ENCODE results near the gene GRK1.
A peak's percentile ranks its signal among the peaks of the same experiment; 100 is the strongest.
"Not testable (repeated sequence)": the region's sequence is repeated elsewhere in the genome, so short reads cannot be mapped to it uniquely, and the experiment has no call there.

Gene GRK1

DNA sequence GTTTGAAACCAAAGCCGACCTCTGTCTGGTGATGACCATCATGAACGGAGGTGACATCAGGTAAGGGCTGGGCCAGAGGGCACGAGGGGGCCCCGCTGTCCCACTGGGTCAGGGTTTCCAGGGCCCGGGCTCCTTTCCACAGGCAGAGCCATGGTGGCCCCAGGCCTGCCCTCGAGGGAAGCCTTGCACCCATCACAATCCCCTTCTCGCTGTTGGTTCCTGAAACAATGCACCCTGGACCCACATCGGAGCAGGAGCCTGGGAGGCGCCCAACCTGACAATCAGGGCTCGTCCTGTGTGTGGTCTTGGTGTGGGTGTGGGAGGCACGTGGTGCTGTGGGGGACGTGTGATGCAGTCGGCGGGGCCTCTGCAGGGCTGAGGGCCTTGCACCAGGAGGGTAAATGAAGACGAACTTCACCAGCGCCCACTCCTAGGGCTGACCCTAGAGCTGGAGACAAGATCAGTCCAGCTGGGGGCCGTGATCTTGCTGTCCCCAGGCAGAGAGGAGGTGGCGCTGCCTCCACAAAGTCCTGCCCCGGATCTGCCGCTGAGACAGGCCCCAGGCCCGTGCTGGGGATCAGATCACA, 2.8 kb downstream of the GRK1 start:
- H3K27ac ChIP-seq (ENCODE audit: low read depth, low read length): no peak overlapping the region
- no peaks in the 10 kb centered on the region for H3K4me1 ChIP-seq (ENCODE audit: control insufficient read depth, insufficient read depth, low read length)
- no peaks in the 10 kb centered on the region for H3K9me3 ChIP-seq (ENCODE audit: control insufficient read depth, insufficient read depth, low read depth, low read length)
- no peaks in the 10 kb centered on the region for H3K27me3 ChIP-seq (ENCODE audit: control insufficient read depth, insufficient read depth, low read length)
- no peak overlapping the region for H3K9ac ChIP-seq (ENCODE audit: low read length)
- no peak overlapping the region for H3K4me3 ChIP-seq (ENCODE audit: low read depth, low read length)
- no peaks in the 10 kb centered on the region for H3K36me3 ChIP-seq (ENCODE audit: control insufficient read depth, insufficient read depth, low read length)

DNA sequence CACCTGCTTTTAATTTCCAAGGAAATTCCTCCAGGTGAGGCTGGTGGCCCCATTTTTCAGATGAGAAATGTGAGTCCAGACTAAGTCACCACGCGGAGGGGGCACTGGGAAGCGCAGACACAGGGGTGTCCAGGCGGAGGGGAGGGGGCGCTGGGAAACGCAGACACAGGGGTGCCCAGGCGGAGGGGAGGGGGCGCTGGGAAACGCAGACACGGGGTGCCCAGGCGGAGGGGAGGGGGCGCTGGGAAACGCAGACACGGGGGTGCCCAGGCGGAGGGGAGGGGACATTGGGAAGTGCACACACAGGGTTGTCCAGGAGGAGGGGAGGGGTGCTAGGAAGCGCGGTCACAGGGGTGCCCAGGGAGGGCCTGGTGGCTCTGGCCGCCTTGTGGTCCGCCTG, 3.5 kb downstream of the GRK1 start:
- H3K9ac ChIP-seq (ENCODE audit: low read length): no peak overlapping the region
- no peaks in the 10 kb centered on the region for H3K27me3 ChIP-seq (ENCODE audit: control insufficient read depth, insufficient read depth, low read length)
- no peaks in the 10 kb centered on the region for H3K4me1 ChIP-seq (ENCODE audit: control insufficient read depth, insufficient read depth, low read length)
- no peaks in the 10 kb centered on the region for H3K36me3 ChIP-seq (ENCODE audit: control insufficient read depth, insufficient read depth, low read length)
- no peak overlapping the region for H3K27ac ChIP-seq (ENCODE audit: low read depth, low read length)
- no peaks in the 10 kb centered on the region for H3K9me3 ChIP-seq (ENCODE audit: control insufficient read depth, insufficient read depth, low read depth, low read length)
- no peak overlapping the region for H3K4me3 ChIP-seq (ENCODE audit: low read depth, low read length)

GRCh38 chr13:113671066-113672001, 4.3 kb downstream of the GRK1 start:
- H3K9ac ChIP-seq (ENCODE audit: low read length): no peak overlapping the region
- no peaks in the 10 kb centered on the region for H3K36me3 ChIP-seq (ENCODE audit: control insufficient read depth, insufficient read depth, low read length)
- no peak overlapping the region for H3K4me3 ChIP-seq (ENCODE audit: low read depth, low read length)
- no peaks in the 10 kb centered on the region for H3K27me3 ChIP-seq (ENCODE audit: control insufficient read depth, insufficient read depth, low read length)
- no peaks in the 10 kb centered on the region for H3K9me3 ChIP-seq (ENCODE audit: control insufficient read depth, insufficient read depth, low read depth, low read length)
- H3K4me1 ChIP-seq (ENCODE audit: control insufficient read depth, insufficient read depth, low read length): no peaks in the 10 kb centered on the region
- no peak overlapping the region for H3K27ac ChIP-seq (ENCODE audit: low read depth, low read length)

DNA sequence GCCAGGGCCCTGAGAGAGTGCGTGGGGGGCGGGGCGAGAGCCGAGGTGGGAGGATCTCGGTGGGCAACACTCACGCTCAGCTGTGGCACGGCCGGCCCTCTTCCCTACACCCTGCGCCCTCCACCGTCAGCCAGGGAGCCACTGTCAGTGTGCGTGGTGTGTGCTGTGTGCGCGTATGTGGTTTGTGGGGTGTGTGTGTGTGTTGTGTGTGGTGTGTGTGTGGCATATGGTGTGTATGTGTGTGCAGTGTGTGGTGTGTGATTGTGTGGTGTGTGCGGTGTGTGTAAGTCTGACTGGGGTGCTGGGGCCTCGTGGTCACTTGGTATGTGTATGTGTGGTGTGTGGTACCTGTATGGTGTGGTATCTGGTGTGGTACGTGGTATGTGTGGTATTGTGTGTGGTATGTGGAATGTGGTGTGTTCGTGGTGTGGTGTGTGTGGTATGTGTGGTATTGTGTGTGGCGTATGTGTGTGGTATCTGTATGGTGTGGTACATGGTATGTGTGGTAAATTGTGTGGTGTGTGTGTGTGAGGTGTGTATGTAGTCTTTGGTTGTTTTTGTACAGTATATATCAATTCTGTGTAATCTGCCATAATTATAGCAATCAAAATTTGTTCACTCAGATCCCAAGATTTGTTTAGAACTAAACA, 5.1 kb downstream of the GRK1 start:
- H3K4me1 ChIP-seq (ENCODE audit: control insufficient read depth, insufficient read depth, low read length): no peaks in the 10 kb centered on the region
- H3K27me3 ChIP-seq (ENCODE audit: control insufficient read depth, insufficient read depth, low read length): no peaks in the 10 kb centered on the region
- no peaks in the 10 kb centered on the region for H3K36me3 ChIP-seq (ENCODE audit: control insufficient read depth, insufficient read depth, low read length)
- H3K27ac ChIP-seq (ENCODE audit: low read depth, low read length): no peak overlapping the region
- no peak overlapping the region for H3K4me3 ChIP-seq (ENCODE audit: low read depth, low read length)
- no peaks in the 10 kb centered on the region for H3K9me3 ChIP-seq (ENCODE audit: control insufficient read depth, insufficient read depth, low read depth, low read length)
- no peak overlapping the region for H3K9ac ChIP-seq (ENCODE audit: low read length)

DNA sequence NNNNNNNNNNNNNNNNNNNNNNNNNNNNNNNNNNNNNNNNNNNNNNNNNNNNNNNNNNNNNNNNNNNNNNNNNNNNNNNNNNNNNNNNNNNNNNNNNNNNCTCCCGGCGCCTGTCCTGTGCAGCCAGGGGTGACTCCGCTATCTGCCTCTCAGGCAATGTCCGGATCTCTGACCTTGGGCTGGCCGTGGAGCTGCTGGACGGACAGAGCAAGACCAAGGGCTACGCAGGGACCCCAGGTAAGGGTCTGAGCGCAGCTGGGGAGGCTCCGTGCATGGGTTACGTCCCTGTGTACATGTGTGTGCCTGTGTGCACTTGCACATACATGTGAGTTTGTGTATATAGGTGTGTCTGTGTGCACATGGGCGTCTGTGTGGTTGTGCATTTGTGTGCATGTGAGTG, 55.9 kb downstream of the GRK1 start:
- H3K4me1 ChIP-seq (ENCODE audit: control insufficient read depth, insufficient read depth, low read length): peaks cover 11% of the 10 kb centered on the region; the same call in 1 of the 2 replicates
- no peak overlapping the region for H3K27ac ChIP-seq (ENCODE audit: low read depth, low read length)
- H3K36me3 ChIP-seq (ENCODE audit: control insufficient read depth, insufficient read depth, low read length): no peaks in the 10 kb centered on the region
- peaks cover 9% of the 10 kb centered on the region for H3K9me3 ChIP-seq (ENCODE audit: control insufficient read depth, insufficient read depth, low read depth, low read length)
- H3K9ac ChIP-seq (ENCODE audit: low read length): no peak overlapping the region
- no peaks in the 10 kb centered on the region for H3K27me3 ChIP-seq (ENCODE audit: control insufficient read depth, insufficient read depth, low read length)
- H3K4me3 ChIP-seq (ENCODE audit: low read depth, low read length): no peak overlapping the region

- no peak overlapping the region for H3K9ac ChIP-seq (ENCODE audit: low read length)
- no peaks in the 10 kb centered on the region; the same call in 1 of the 2 replicates for H3K27me3 ChIP-seq (ENCODE audit: control insufficient read depth, insufficient read depth, low read length)
- no peak overlapping the region for H3K27ac ChIP-seq (ENCODE audit: low read depth, low read length)
- H3K4me3 ChIP-seq (ENCODE audit: low read depth, low read length): no peak overlapping the region
- peaks cover 9% of the 10 kb centered on the region for H3K9me3 ChIP-seq (ENCODE audit: control insufficient read depth, insufficient read depth, low read depth, low read length)
- H3K36me3 ChIP-seq (ENCODE audit: control insufficient read depth, insufficient read depth, low read length): no peaks in the 10 kb centered on the region
- peaks cover 11% of the 10 kb centered on the region; the same call in 1 of the 2 replicates for H3K4me1 ChIP-seq (ENCODE audit: control insufficient read depth, insufficient read depth, low read length)
These were observed 56.5 kb downstream of the GRK1 start for GRCh38 chr13:113723410-113724015.

DNA sequence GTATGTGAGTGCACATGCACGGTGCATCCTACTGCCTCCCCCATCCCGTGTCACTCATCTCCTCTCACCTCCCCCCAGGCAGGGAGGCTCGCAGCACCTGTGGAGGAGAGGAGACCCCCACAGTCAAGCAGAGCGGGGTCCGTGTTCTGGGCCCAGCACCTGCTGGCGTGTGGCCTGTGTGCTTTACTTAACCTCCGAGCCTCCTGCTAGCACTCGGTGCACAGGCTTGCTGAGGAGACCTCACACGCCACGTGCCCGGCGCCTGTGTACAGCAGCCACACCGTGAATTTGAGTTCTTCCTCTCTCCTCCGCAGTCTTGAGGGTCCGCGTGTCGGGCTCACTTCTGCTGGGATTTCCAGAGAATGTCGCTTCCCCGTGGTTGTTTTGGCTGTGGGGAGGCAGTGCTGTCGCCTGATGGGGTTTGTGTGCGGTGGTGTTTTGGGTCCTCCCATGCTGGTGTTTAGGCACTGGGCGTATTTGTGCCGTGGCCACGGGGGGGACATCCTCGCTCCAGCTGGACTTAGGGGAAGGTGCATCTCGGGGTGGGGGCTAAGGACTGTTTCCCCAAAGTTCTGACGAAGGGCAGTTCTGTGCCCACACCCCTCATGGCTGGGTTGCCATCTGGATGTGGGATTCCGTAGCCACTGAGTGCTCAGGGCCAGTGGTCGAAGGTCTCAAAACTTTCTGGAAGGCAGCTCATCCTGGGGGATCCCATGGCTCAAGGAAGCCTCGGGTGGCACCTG, 57.2 kb downstream of the GRK1 start:
- Histone ChIP-seq H3K4me3 (ENCODE audit: low read depth, low read length) (peak overlapping the region; percentile 66), H3K27ac (ENCODE audit: low read depth, low read length) (no peak overlapping the region), H3K36me3 (ENCODE audit: control insufficient read depth, insufficient read depth, low read length) (no peaks in the 10 kb centered on the region), H3K27me3 (ENCODE audit: control insufficient read depth, insufficient read depth, low read length) (peaks cover 4% of the 10 kb centered on the region; the same call in 1 of the 2 replicates), H3K4me1 (ENCODE audit: control insufficient read depth, insufficient read depth, low read length) (peaks cover 11% of the 10 kb centered on the region; the same call in 1 of the 2 replicates), H3K9me3 (ENCODE audit: control insufficient read depth, insufficient read depth, low read depth, low read length) (peaks cover 9% of the 10 kb centered on the region), H3K9ac (ENCODE audit: low read length) (no peak overlapping the region)

GRCh38 chr13:113724780-113725315, 57.8 kb downstream of the GRK1 start:
- Histone ChIP-seq H3K9ac (ENCODE audit: low read length) (no peak overlapping the region), H3K27me3 (ENCODE audit: control insufficient read depth, insufficient read depth, low read length) (peaks cover 10% of the 10 kb centered on the region; the same call in 1 of the 2 replicates), H3K4me1 (ENCODE audit: control insufficient read depth, insufficient read depth, low read length) (peaks cover 11% of the 10 kb centered on the region; the same call in 1 of the 2 replicates), H3K4me3 (ENCODE audit: low read depth, low read length) (peak overlapping the region; percentile 66), H3K27ac (ENCODE audit: low read depth, low read length) (no peak overlapping the region), H3K9me3 (ENCODE audit: control insufficient read depth, insufficient read depth, low read depth, low read length) (peaks cover 9% of the 10 kb centered on the region), H3K36me3 (ENCODE audit: control insufficient read depth, insufficient read depth, low read length) (no peaks in the 10 kb centered on the region)

DNA sequence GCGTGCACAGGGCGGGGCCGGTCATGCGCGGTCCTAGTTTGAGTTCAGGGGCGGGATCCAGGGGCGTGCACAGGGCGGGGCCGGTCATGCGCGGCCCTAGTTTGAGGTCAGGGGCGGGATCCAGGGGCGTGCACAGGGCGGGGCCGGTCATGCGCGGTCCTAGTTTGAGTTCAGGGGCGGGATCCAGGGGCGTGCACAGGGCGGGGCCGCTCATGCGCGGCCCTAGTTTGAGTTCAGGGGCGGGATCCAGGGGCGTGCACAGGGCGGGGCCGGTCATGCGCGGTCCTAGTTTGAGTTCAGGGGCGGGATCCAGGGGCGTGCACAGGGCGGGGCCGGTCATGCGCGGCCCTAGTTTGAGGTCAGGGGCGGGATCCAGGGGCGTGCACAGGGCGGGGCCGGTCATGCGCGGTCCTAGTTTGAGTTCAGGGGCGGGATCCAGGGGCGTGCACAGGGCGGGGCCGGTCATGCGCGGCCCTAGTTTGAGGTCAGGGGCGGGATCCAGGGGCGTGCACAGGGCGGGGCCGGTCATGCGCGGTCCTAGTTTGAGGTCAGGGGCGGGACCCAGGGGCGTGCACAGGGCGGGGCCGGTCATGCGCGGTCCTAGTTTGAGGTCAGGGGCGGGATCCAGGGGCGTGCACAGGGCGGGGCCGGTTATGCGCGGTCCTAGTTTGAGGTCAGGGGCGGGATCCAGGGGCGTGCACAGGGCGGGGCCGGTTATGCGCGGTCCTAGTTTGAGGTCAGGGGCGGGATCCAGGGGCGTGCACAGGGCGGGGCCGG, 58.5 kb downstream of the GRK1 start:
- not testable (repeated sequence) for H3K9me3 ChIP-seq (ENCODE audit: control insufficient read depth, insufficient read depth, low read depth, low read length); H3K36me3 ChIP-seq (ENCODE audit: control insufficient read depth, insufficient read depth, low read length); H3K27ac ChIP-seq (ENCODE audit: low read depth, low read length); H3K9ac ChIP-seq (ENCODE audit: low read length); H3K4me3 ChIP-seq (ENCODE audit: low read depth, low read length)
- H3K4me1 ChIP-seq (ENCODE audit: control insufficient read depth, insufficient read depth, low read length): peaks cover 11% of the 10 kb centered on the region; the same call in 1 of the 2 replicates
- peaks cover 13% of the 10 kb centered on the region; the same call in 1 of the 2 replicates for H3K27me3 ChIP-seq (ENCODE audit: control insufficient read depth, insufficient read depth, low read length)

Measured in HUES6 (cell line).